HepG2 (cell line): ENCODE results near the gene TEAD4. TPM values are rescaled to one million over a fixed set of nuclear protein-coding genes. Genes with fewer than 3 reads are reported as not detected.
A peak's percentile ranks its signal among the peaks of the same experiment; 100 is the strongest.

Source experiments
- DMAP1 ChIP-seq: IDR thresholded peaks from 2 replicates; pipeline ENCODE4 v1.6.1; 2016
- ELF3 ChIP-seq: IDR thresholded peaks from 2 replicates; pipeline ENCODE4 v1.6.1; 2016; ENCODE audit warnings: missing genetic modification reagents, missing compliant biosample characterization
- FOXK2 ChIP-seq: fragments of 450-650 bp; IDR thresholded peaks from 2 replicates; pipeline ENCODE4 v1.6.1; 2016
- HNRNPUL1 ChIP-seq: fragments of 200-400 bp; formaldehyde crosslinking; IDR thresholded peaks from 2 replicates; pipeline ENCODE4 v1.6.1; 2017; ENCODE audit warnings: low read depth, mild to moderate bottlenecking, low read length, moderate library complexity
- KLF16 ChIP-seq, 2 experiments: sonication (generic) in 1 of 2; formaldehyde crosslinking in 1 of 2; IDR thresholded peaks; 2 replicates each; pipeline versions ENCODE4 v1.6.1 to v1.8.0; 2016 to 2023; ENCODE audit warnings: missing genetic modification reagents in 2 of 2, missing compliant biosample characterization in 1 of 2
- NCOA1 ChIP-seq: sonication (generic); formaldehyde crosslinking; IDR thresholded peaks from 2 replicates; pipeline ENCODE4 v1.9.0; 2021; ENCODE audit warnings: missing genetic modification reagents
- PAX8 ChIP-seq: sonication (generic); formaldehyde crosslinking; IDR thresholded peaks from 2 replicates; pipeline ENCODE4 v1.8.0; 2022; ENCODE audit warnings: mild to moderate bottlenecking, missing genetic modification reagents, borderline replicate concordance
- POGZ ChIP-seq: sonication (generic); formaldehyde crosslinking; IDR thresholded peaks from 2 replicates; pipeline ENCODE4 v1.4.0; 2020; ENCODE audit warnings: mild to moderate bottlenecking, missing genetic modification reagents
- SOX13 ChIP-seq, 3 experiments: fragments of 450-650 bp in 1 of 3; sonication (generic) in 1 of 3; formaldehyde crosslinking in 1 of 3; IDR thresholded peaks in 2 of 3; conservative IDR thresholded peaks in 1 of 3; 2 replicates each; pipeline versions ENCODE4 v1.5.0 to v1.6.1; 2016 to 2020; ENCODE audit warnings: antibody characterized with exemption in 1 of 3, mild to moderate bottlenecking in 1 of 3, missing compliant biosample characterization in 1 of 3, missing genetic modification reagents in 1 of 3, moderate library complexity in 1 of 3
- SRY ChIP-seq: sonication (generic); formaldehyde crosslinking; IDR thresholded peaks from 2 replicates; pipeline ENCODE4 v1.8.0; 2022; ENCODE audit warnings: mild to moderate bottlenecking, missing genetic modification reagents
- TCF12 ChIP-seq, 2 experiments: fragments of 450-650 bp in 1 of 2; sonication (generic) in 1 of 2; formaldehyde crosslinking in 1 of 2; IDR thresholded peaks; 2 replicates each; pipeline versions ENCODE4 v1.6.1 to v1.8.0; 2017 to 2022; ENCODE audit warnings: antibody characterized with exemption in 1 of 2, mild to moderate bottlenecking in 1 of 2, missing genetic modification reagents in 1 of 2, moderate library complexity in 1 of 2
- ZBTB42 ChIP-seq: sonication (generic); formaldehyde crosslinking; IDR thresholded peaks from 2 replicates; pipeline ENCODE4 v1.5.0; 2020; ENCODE audit warnings: mild to moderate bottlenecking, missing genetic modification reagents
- ZMYM3 ChIP-seq: sonication (generic); formaldehyde crosslinking; IDR thresholded peaks from 2 replicates; pipeline ENCODE4 v1.5.1; 2020; ENCODE audit warnings: mild to moderate bottlenecking, missing genetic modification reagents
- ZNF224 ChIP-seq: sonication (generic); formaldehyde crosslinking; IDR thresholded peaks from 2 replicates; pipeline ENCODE4 v1.5.0; 2020; ENCODE audit warnings: mild to moderate bottlenecking, missing genetic modification reagents
- ZNF30 ChIP-seq: sonication (generic); formaldehyde crosslinking; IDR thresholded peaks from 2 replicates; pipeline ENCODE4 v1.5.0; 2020; ENCODE audit warnings: mild to moderate bottlenecking, missing genetic modification reagents
- ZNF331 ChIP-seq: sonication (generic); formaldehyde crosslinking; IDR thresholded peaks from 2 replicates; pipeline ENCODE4 v1.4.0; 2020; ENCODE audit warnings: missing genetic modification reagents
- ZNF441 ChIP-seq: sonication (generic); formaldehyde crosslinking; IDR thresholded peaks from 2 replicates; pipeline ENCODE4 v1.7.0; 2021; ENCODE audit warnings: missing genetic modification reagents, borderline replicate concordance
- ZNF550 ChIP-seq: sonication (generic); formaldehyde crosslinking; IDR thresholded peaks from 2 replicates; pipeline ENCODE4 v1.4.0; 2020; ENCODE audit warnings: mild to moderate bottlenecking, missing genetic modification reagents, borderline replicate concordance
- ZNF709 ChIP-seq: sonication (generic); formaldehyde crosslinking; IDR thresholded peaks from 2 replicates; pipeline ENCODE4 v1.5.0; 2020; ENCODE audit warnings: mild to moderate bottlenecking, missing genetic modification reagents
- polyA plus RNA-seq, 8 experiments: library from polyadenylated mRNA; depleted of rRNA in 3 of 8; stranded (reverse) in 7 of 8; unstranded in 1 of 8; fragments of >200 nt; fragmentation: Illumina TruSeq in 4 of 8; extraction: Trizol in 4 of 8; gene quantifications; 2 replicates each; pipeline versions ENCODE4 v1.2.1 to v1.2.3, GENCODE V29; 2011 to 2016; ENCODE audit warnings: low read depth in 4 of 8, missing spikeins in 1 of 8, mixed read lengths in 1 of 8; ENCODE audit not compliant: insufficient read depth in 1 of 8
- total RNA-seq, 5 experiments: library from RNA; depleted of rRNA; stranded (reverse); fragments of >200 nt; fragmentation: Illumina TruSeq; extraction: Trizol; gene quantifications; 2 replicates each; pipeline ENCODE4 v1.2.3, GENCODE V29; 2016; ENCODE audit warnings: low read depth in 1 of 5
- TF ChIP-seq, protein P1 (sequence below), 2 experiments: sonication (generic) in 1 of 2; formaldehyde crosslinking in 1 of 2; IDR thresholded peaks; 2 replicates each; pipeline versions ENCODE4 v1.6.1 to v1.9.0; 2014 to 2022; ENCODE audit warnings: antibody characterized with exemption in 1 of 2, borderline replicate concordance in 1 of 2, inconsistent platforms in 1 of 2, low read depth in 1 of 2, missing genetic modification reagents in 1 of 2
- TF ChIP-seq, protein P2 (sequence below): sonication (generic); formaldehyde crosslinking; IDR thresholded peaks from 2 replicates; pipeline ENCODE4 v1.4.0; 2020; ENCODE audit warnings: mild to moderate bottlenecking, missing genetic modification reagents

Gene TEAD4
- total and polyA plus RNA-seq, 2 of the 13 experiments (the other 11 are each of a cell fraction or from before 2014, with no cell fraction given) = 45.0 to 69.4 TPM

DNA sequence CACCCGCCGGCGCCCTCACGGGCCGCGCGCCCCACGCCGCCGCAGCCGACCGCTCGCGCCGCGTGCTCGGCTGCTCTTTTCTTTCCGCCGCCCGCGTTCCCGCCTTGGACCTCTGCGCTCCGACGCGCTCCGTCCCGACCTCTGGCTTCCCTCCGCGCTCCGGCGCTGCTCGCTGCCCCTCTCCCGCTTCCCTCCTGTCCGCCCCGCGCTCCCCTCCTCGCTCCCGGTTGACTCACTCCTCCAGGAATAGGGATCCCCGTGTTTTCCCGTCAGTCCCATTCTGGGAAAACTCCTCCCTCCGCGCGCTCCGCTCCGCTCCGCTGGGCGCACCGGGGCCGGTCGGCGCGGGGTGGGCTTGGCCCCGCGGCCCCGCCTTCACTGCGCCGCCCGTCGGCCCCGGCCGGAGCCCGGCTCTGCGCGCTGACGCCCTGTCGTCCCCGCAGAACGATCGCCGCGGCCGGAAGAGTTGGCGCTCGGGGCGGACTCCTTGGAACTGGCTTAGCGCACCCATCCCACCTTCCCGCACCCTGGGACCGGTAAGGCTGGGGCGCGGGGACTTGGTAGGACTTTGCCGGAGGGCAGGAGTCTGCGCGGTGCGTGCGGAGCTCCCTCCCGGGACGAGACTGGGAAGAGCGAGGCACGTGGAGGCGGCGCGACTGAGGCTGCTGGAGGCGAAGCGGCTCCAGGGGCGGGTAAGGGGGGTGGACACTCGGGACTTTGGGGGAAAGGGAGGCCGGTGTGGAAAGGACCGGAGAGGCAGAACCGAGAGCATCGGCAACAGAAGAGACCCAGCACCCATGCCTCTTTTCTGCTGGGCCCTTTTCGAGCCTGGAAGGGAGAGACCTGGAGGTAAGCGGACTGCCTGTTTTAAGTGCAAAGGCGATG, 550 bp downstream of the TEAD4 start (continued):
- TF ChIP-seq, protein P1, sequence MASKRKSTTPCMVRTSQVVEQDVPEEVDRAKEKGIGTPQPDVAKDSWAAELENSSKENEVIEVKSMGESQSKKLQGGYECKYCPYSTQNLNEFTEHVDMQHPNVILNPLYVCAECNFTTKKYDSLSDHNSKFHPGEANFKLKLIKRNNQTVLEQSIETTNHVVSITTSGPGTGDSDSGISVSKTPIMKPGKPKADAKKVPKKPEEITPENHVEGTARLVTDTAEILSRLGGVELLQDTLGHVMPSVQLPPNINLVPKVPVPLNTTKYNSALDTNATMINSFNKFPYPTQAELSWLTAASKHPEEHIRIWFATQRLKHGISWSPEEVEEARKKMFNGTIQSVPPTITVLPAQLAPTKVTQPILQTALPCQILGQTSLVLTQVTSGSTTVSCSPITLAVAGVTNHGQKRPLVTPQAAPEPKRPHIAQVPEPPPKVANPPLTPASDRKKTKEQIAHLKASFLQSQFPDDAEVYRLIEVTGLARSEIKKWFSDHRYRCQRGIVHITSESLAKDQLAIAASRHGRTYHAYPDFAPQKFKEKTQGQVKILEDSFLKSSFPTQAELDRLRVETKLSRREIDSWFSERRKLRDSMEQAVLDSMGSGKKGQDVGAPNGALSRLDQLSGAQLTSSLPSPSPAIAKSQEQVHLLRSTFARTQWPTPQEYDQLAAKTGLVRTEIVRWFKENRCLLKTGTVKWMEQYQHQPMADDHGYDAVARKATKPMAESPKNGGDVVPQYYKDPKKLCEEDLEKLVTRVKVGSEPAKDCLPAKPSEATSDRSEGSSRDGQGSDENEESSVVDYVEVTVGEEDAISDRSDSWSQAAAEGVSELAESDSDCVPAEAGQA (IDR thresholded peaks at IDR 0.05; ENCODE audit: low read depth) = no peak
- TF ChIP-seq, protein P1 (CRISPR knock-in tag; IDR thresholded peaks at IDR 0.05; ENCODE audit: borderline replicate concordance) = peak; percentile 58
- TF ChIP-seq ZNF224 (CRISPR knock-in tag) (peak; percentile 56; the same call in 1 of the 2 replicates), PAX8 (peak; percentile 90; the same call in 1 of the 2 replicates), ZMYM3 (CRISPR knock-in tag) (0 out of 2 replicates have a peak, but pooled peaks have one; percentile 3), ZNF441 (peak; percentile 44; the same call in 1 of the 2 replicates), NCOA1 (CRISPR knock-in tag) (no peak), ZNF709 (CRISPR knock-in tag) (peak; percentile 45; the same call in 1 of the 2 replicates), KLF16 (CRISPR knock-in tag; IDR thresholded peaks at IDR 0.05) (peak in 1 of 2 experiments; percentile 58; a peak in 1 of 4 replicates), SRY (peak; percentile 86), HNRNPUL1 (no peak), ZNF550 (CRISPR knock-in tag) (no peak), ZNF331 (CRISPR knock-in tag) (no peak), TCF12 (IDR thresholded peaks at IDR 0.05) (no peak), TCF12 (CRISPR knock-in tag; IDR thresholded peaks at IDR 0.05) (no peak), FOXK2 (no peak), SOX13 (IDR thresholded peaks at IDR 0.05) (no peak), SOX13 (CRISPR knock-in tag; conservative IDR thresholded peaks at IDR 0.05 in 1 of 2, IDR thresholded peaks at IDR 0.05 in 1 of 2) (peak in 1 of 2 experiments; percentile 14; a peak in 1 of 4 replicates), ZBTB42 (CRISPR knock-in tag) (no peak), POGZ (CRISPR knock-in tag) (no peak), ELF3 (CRISPR knock-in tag) (no peak), DMAP1 (peak; percentile 52; the same call in 1 of the 2 replicates), ZNF30 (CRISPR knock-in tag) (peak; percentile 68; the same call in 1 of the 2 replicates)
- TF ChIP-seq, protein P2, sequence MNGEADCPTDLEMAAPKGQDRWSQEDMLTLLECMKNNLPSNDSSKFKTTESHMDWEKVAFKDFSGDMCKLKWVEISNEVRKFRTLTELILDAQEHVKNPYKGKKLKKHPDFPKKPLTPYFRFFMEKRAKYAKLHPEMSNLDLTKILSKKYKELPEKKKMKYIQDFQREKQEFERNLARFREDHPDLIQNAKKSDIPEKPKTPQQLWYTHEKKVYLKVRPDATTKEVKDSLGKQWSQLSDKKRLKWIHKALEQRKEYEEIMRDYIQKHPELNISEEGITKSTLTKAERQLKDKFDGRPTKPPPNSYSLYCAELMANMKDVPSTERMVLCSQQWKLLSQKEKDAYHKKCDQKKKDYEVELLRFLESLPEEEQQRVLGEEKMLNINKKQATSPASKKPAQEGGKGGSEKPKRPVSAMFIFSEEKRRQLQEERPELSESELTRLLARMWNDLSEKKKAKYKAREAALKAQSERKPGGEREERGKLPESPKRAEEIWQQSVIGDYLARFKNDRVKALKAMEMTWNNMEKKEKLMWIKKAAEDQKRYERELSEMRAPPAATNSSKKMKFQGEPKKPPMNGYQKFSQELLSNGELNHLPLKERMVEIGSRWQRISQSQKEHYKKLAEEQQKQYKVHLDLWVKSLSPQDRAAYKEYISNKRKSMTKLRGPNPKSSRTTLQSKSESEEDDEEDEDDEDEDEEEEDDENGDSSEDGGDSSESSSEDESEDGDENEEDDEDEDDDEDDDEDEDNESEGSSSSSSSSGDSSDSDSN (CRISPR knock-in tag) = peak; percentile 84
